Activated naive CD8-positive, alpha-beta T cell treated with anti-CD3 and anti-CD28 coated beads, Interleukin-2, amount 50 U/mL, for 24 hours (primary cell): ENCODE data around the gene TULP4.
"Not testable (repeated sequence)": the region's sequence is repeated elsewhere in the genome, so short reads cannot be mapped to it uniquely, and the experiment has no call there.

Source experiments
- ATAC-seq: fragments of 150-1000 bp; cut with Tn5 transposase; one replicate; pipeline ENCODE4 v1.10.0; 2021
- DNase-seq: peaks from one replicate; pipeline ENCODE4 v3.0.0; 2021
- H3K27ac Mint-ChIP-seq: one replicate; pipeline ENCODE4 v1.8.0; 2021; ENCODE audit warnings: mild to moderate bottlenecking, mixed read lengths
- H3K27me3 Mint-ChIP-seq: one replicate; pipeline ENCODE4 v1.8.0; 2021; ENCODE audit warnings: mixed read lengths
- H3K36me3 Mint-ChIP-seq: one replicate; pipeline ENCODE4 v1.8.0; 2021; ENCODE audit warnings: low read depth, mixed read lengths
- H3K4me1 Mint-ChIP-seq: one replicate; pipeline ENCODE4 v1.8.0; 2021; ENCODE audit warnings: mixed read lengths
- H3K4me3 Mint-ChIP-seq: one replicate; pipeline ENCODE4 v1.8.0; 2021; ENCODE audit warnings: mild to moderate bottlenecking, moderate library complexity, mixed read lengths
- H3K9me3 Mint-ChIP-seq: one replicate; pipeline ENCODE4 v1.8.0; 2021; ENCODE audit warnings: mixed read lengths

The TULP4 gene

GRCh38 chr6:158514991-158515390 is 202.7 kb downstream of the TULP4 start:
- H3K36me3 Mint-ChIP-seq: no peaks in the 10 kb centered on the region
- no peak for ATAC-seq
- H3K27ac Mint-ChIP-seq: no peak overlapping the region
- no peak for DNase-seq
- peaks cover 30% of the 10 kb centered on the region for H3K27me3 Mint-ChIP-seq
- H3K4me3 Mint-ChIP-seq: no peak overlapping the region
- no peaks in the 10 kb centered on the region for H3K9me3 Mint-ChIP-seq
- H3K4me1 Mint-ChIP-seq: peaks cover 26% of the 10 kb centered on the region

GRCh38 chr6:158516098-158516497 is 203.8 kb downstream of the TULP4 start:
- Mint-ChIP-seq H3K27ac (no peak overlapping the region), H3K4me1 (peaks cover 26% of the 10 kb centered on the region), H3K36me3 (no peaks in the 10 kb centered on the region), H3K9me3 (no peaks in the 10 kb centered on the region), H3K27me3 (peaks cover 33% of the 10 kb centered on the region), H3K4me3 (no peak overlapping the region)
- DNase-seq (no peak), ATAC-seq (no peak)

GRCh38 chr6:158517038-158517437 is 204.8 kb downstream of the TULP4 start:
- peaks cover 33% of the 10 kb centered on the region for H3K27me3 Mint-ChIP-seq
- ATAC-seq: no peak
- H3K36me3 Mint-ChIP-seq: no peaks in the 10 kb centered on the region
- no peak for DNase-seq
- H3K4me3 Mint-ChIP-seq: no peak overlapping the region
- H3K4me1 Mint-ChIP-seq: peaks cover 26% of the 10 kb centered on the region
- H3K9me3 Mint-ChIP-seq: no peaks in the 10 kb centered on the region
- H3K27ac Mint-ChIP-seq: no peak overlapping the region

- H3K27ac Mint-ChIP-seq: no peak overlapping the region
- H3K4me1 Mint-ChIP-seq: peaks cover 26% of the 10 kb centered on the region
- no peaks in the 10 kb centered on the region for H3K36me3 Mint-ChIP-seq
- DNase-seq (no peak), ATAC-seq (no peak)
- H3K27me3 Mint-ChIP-seq: peaks cover 34% of the 10 kb centered on the region
- H3K4me3 Mint-ChIP-seq: peak overlapping the region; percentile 80
- no peaks in the 10 kb centered on the region for H3K9me3 Mint-ChIP-seq
Observed at GRCh38 chr6:158517581-158517980, 205.3 kb downstream of the TULP4 start.

- H3K4me3 Mint-ChIP-seq: peak overlapping the region; percentile 80
- peaks cover 26% of the 10 kb centered on the region for H3K4me1 Mint-ChIP-seq
- H3K27me3 Mint-ChIP-seq: peaks cover 37% of the 10 kb centered on the region
- ATAC-seq: peak; percentile 95
- no peaks in the 10 kb centered on the region for H3K36me3 Mint-ChIP-seq
- H3K9me3 Mint-ChIP-seq: no peaks in the 10 kb centered on the region
- DNase-seq: peak; percentile 64
- peak overlapping the region; percentile 66 for H3K27ac Mint-ChIP-seq
Observed at GRCh38 chr6:158518191-158519127, 206.2 kb downstream of the TULP4 start.

- no peaks in the 10 kb centered on the region for H3K9me3 Mint-ChIP-seq
- no peak overlapping the region for H3K4me3 Mint-ChIP-seq
- DNase-seq: no peak
- no peaks in the 10 kb centered on the region for H3K36me3 Mint-ChIP-seq
- H3K4me1 Mint-ChIP-seq: peaks cover 20% of the 10 kb centered on the region
- no peak overlapping the region for H3K27ac Mint-ChIP-seq
- peaks cover 43% of the 10 kb centered on the region for H3K27me3 Mint-ChIP-seq
- ATAC-seq: no peak
Observed at GRCh38 chr6:158519300-158519699, 207.0 kb downstream of the TULP4 start.

- H3K4me1 Mint-ChIP-seq: peaks cover 15% of the 10 kb centered on the region
- DNase-seq (no peak), ATAC-seq (no peak)
- H3K27me3 Mint-ChIP-seq: peaks cover 48% of the 10 kb centered on the region
- H3K4me3 Mint-ChIP-seq: no peak overlapping the region
- no peak overlapping the region for H3K27ac Mint-ChIP-seq
- H3K36me3 Mint-ChIP-seq: no peaks in the 10 kb centered on the region
- H3K9me3 Mint-ChIP-seq: no peaks in the 10 kb centered on the region
Observed at GRCh38 chr6:158519761-158520160, 207.5 kb downstream of the TULP4 start.

- H3K4me1 Mint-ChIP-seq: peaks cover 15% of the 10 kb centered on the region
- not testable (repeated sequence) for H3K9me3 Mint-ChIP-seq, H3K4me3 Mint-ChIP-seq, H3K27ac Mint-ChIP-seq, ATAC-seq, DNase-seq, H3K36me3 Mint-ChIP-seq
- peaks cover 47% of the 10 kb centered on the region for H3K27me3 Mint-ChIP-seq
Observed at GRCh38 chr6:158520975-158521374, 208.7 kb downstream of the TULP4 start.

GRCh38 chr6:158521759-158522158 is 209.5 kb downstream of the TULP4 start:
- no peak for DNase-seq
- no peak overlapping the region for H3K4me3 Mint-ChIP-seq
- peaks cover 3% of the 10 kb centered on the region for H3K9me3 Mint-ChIP-seq
- ATAC-seq: no peak
- peaks cover 13% of the 10 kb centered on the region for H3K4me1 Mint-ChIP-seq
- no peak overlapping the region for H3K27ac Mint-ChIP-seq
- H3K27me3 Mint-ChIP-seq: peaks cover 52% of the 10 kb centered on the region
- H3K36me3 Mint-ChIP-seq: no peaks in the 10 kb centered on the region

- ATAC-seq: no peak
- H3K36me3 Mint-ChIP-seq: peaks cover 4% of the 10 kb centered on the region
- H3K4me3 Mint-ChIP-seq: no peak overlapping the region
- DNase-seq: no peak
- H3K27ac Mint-ChIP-seq: no peak overlapping the region
- peaks cover 12% of the 10 kb centered on the region for H3K9me3 Mint-ChIP-seq
- H3K4me1 Mint-ChIP-seq: peaks cover 10% of the 10 kb centered on the region
- H3K27me3 Mint-ChIP-seq: peaks cover 54% of the 10 kb centered on the region
Observed at GRCh38 chr6:158522616-158523015, 210.4 kb downstream of the TULP4 start.

GRCh38 chr6:158524311-158524710 is 212.0 kb downstream of the TULP4 start:
- Mint-ChIP-seq H3K4me3 (no peak overlapping the region), H3K4me1 (no peaks in the 10 kb centered on the region), H3K27me3 (peaks cover 52% of the 10 kb centered on the region), H3K27ac (no peak overlapping the region), H3K9me3 (peaks cover 20% of the 10 kb centered on the region), H3K36me3 (peaks cover 6% of the 10 kb centered on the region)
- no peak for ATAC-seq
- no peak for DNase-seq

GRCh38 chr6:158527858-158528257 is 215.6 kb downstream of the TULP4 start:
- not testable (repeated sequence) for H3K36me3 Mint-ChIP-seq, DNase-seq, H3K27ac Mint-ChIP-seq, ATAC-seq, H3K4me3 Mint-ChIP-seq, H3K4me1 Mint-ChIP-seq
- Mint-ChIP-seq H3K27me3 (peaks cover 57% of the 10 kb centered on the region), H3K9me3 (peaks cover 21% of the 10 kb centered on the region)

- H3K36me3 Mint-ChIP-seq: peaks cover 6% of the 10 kb centered on the region
- H3K27me3 Mint-ChIP-seq: peaks cover 57% of the 10 kb centered on the region
- no peaks in the 10 kb centered on the region for H3K4me1 Mint-ChIP-seq
- H3K4me3 Mint-ChIP-seq: no peak overlapping the region
- no peak for DNase-seq
- H3K27ac Mint-ChIP-seq: no peak overlapping the region
- H3K9me3 Mint-ChIP-seq: peaks cover 25% of the 10 kb centered on the region
- no peak for ATAC-seq
Observed at GRCh38 chr6:158528826-158529225, 216.6 kb downstream of the TULP4 start.

- Mint-ChIP-seq H3K4me1 (no peaks in the 10 kb centered on the region), H3K36me3 (peaks cover 6% of the 10 kb centered on the region), H3K4me3 (no peak overlapping the region), H3K9me3 (peaks cover 25% of the 10 kb centered on the region), H3K27ac (no peak overlapping the region), H3K27me3 (peaks cover 56% of the 10 kb centered on the region)
- no peak for DNase-seq
- no peak for ATAC-seq
Observed at GRCh38 chr6:158529629-158530028, 217.4 kb downstream of the TULP4 start.

GRCh38 chr6:158531566-158531965 is 219.3 kb downstream of the TULP4 start:
- Mint-ChIP-seq H3K36me3 (peaks cover 8% of the 10 kb centered on the region), H3K4me1 (peaks cover 2% of the 10 kb centered on the region), H3K27ac (no peak overlapping the region), H3K4me3 (no peak overlapping the region), H3K9me3 (peaks cover 24% of the 10 kb centered on the region), H3K27me3 (peaks cover 57% of the 10 kb centered on the region)
- DNase-seq: no peak
- ATAC-seq: no peak
